ENCODE results near the gene RRBP1. TPM values are rescaled to one million over a fixed set of nuclear protein-coding genes. Genes with fewer than 3 reads are reported as not detected.

Gene RRBP1
- total RNA-seq, 1 experiment from 2014 or later, result 45.3 TPM

DNA sequence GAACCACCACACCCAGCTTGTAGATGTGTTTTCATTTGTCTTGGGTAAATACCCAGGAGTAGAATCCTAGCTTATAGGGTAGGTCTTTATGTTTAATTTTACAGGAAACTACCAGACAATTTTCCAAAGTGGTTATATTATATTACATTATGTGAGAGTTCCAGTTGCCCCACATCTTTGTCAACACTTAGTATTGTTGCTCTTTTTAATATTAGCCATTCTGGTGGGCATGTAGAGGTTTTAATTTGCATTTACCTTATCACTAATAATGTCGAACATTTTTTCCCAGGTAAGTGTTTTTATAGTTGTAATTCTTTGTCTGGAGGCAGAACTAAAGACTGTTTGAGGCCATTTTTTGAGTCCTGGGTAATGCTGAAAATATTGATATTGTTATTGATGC lies 14.2 kb upstream of the RRBP1 start:
- CTCF ChIA-PET, result no interaction called here
- peaks cover 10% of the 10 kb centered on the region for H3K27me3 Mint-ChIP-seq (ENCODE audit: unreplicated experiment)
- TF ChIP-seq, protein P1, sequence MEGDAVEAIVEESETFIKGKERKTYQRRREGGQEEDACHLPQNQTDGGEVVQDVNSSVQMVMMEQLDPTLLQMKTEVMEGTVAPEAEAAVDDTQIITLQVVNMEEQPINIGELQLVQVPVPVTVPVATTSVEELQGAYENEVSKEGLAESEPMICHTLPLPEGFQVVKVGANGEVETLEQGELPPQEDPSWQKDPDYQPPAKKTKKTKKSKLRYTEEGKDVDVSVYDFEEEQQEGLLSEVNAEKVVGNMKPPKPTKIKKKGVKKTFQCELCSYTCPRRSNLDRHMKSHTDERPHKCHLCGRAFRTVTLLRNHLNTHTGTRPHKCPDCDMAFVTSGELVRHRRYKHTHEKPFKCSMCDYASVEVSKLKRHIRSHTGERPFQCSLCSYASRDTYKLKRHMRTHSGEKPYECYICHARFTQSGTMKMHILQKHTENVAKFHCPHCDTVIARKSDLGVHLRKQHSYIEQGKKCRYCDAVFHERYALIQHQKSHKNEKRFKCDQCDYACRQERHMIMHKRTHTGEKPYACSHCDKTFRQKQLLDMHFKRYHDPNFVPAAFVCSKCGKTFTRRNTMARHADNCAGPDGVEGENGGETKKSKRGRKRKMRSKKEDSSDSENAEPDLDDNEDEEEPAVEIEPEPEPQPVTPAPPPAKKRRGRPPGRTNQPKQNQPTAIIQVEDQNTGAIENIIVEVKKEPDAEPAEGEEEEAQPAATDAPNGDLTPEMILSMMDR (IDR thresholded peaks at IDR 0.05; ENCODE audit: unreplicated experiment), result no peak
- H3K36me3 Mint-ChIP-seq (ENCODE audit: insufficient read depth, unreplicated experiment), result no peaks in the 10 kb centered on the region
- H3K4me1 Mint-ChIP-seq (ENCODE audit: low read depth, unreplicated experiment), result no peaks in the 10 kb centered on the region
- DNase-seq, result no peak
- H3K27ac Mint-ChIP-seq (ENCODE audit: unreplicated experiment), result no peak overlapping the region
- no TSS peak for BruUV-seq (replicated peaks)
- no peak overlapping the region for H3K4me3 Mint-ChIP-seq (ENCODE audit: low read depth, unreplicated experiment)
- intact Hi-C loops (cut with micrococcal nuclease; ENCODE audit: unreplicated experiment), result no loop called here
- H3K9me3 Mint-ChIP-seq (ENCODE audit: low read depth, unreplicated experiment), result peaks cover 2% of the 10 kb centered on the region

DNA sequence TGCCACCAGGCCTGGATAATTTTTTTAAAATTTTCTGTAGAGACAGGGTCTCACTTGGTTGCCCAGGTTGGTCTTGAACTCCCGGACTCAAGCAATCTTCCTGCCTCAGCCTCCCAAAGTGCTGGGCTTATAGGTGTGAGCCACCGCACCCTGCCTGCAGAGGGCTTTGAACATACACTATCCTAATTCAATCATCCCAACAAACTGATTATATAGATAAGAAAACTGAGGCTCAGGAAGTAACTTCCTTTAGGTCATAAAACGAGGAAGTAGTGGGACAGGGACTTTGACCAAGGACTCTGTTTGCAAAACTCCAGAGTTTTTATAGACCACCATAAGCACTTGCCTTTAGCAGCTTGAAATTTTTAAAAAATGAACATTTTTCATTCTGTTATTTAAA lies 12.7 kb upstream of the RRBP1 start:
- no peaks in the 10 kb centered on the region for H3K36me3 Mint-ChIP-seq (ENCODE audit: insufficient read depth, unreplicated experiment)
- no peak overlapping the region for H3K4me3 Mint-ChIP-seq (ENCODE audit: low read depth, unreplicated experiment)
- no peak overlapping the region for H3K27ac Mint-ChIP-seq (ENCODE audit: unreplicated experiment)
- TF ChIP-seq, protein P1 (IDR thresholded peaks at IDR 0.05; ENCODE audit: unreplicated experiment), result no peak
- peaks cover 2% of the 10 kb centered on the region for H3K9me3 Mint-ChIP-seq (ENCODE audit: low read depth, unreplicated experiment)
- H3K4me1 Mint-ChIP-seq (ENCODE audit: low read depth, unreplicated experiment), result no peaks in the 10 kb centered on the region
- no peak for DNase-seq
- CTCF ChIA-PET, result interaction anchor here (0.7 kb wide), 1 partner anchor 149 kb away, joined by 6 read pairs; no protein-coding TSS in a partner anchor
- no TSS peak for BruUV-seq (replicated peaks)
- intact Hi-C loops (cut with micrococcal nuclease; ENCODE audit: unreplicated experiment), result no loop called here
- H3K27me3 Mint-ChIP-seq (ENCODE audit: unreplicated experiment), result peaks cover 18% of the 10 kb centered on the region

DNA sequence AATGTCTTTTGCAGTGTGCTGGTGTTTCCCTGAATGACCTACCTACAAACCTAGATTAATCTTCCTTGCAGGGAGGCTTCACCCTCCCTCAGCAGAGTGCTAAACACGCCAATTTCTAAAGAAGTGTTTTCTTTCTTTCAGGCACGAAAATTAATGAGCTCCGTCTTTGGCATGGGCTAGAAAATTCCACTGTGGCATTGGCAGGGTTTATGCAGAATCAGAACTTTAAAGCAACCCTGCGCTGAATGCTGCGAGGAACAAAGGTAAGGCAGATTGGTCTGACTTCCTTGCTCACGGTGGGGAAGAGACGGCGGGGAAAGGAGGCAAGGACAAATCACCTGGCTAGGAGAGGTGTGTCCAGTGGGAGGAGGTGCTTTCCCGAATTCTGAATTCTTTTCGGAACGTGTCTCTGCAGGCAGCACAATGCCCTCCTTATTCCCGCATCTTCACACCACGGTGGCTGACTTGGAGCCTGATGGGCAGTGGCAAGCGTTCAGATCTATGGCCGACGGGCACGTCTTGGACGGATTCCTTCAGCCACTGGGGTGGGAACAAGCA lies 11.5 kb upstream of the RRBP1 start:
- Mint-ChIP-seq H3K36me3 (ENCODE audit: insufficient read depth, unreplicated experiment) (no peaks in the 10 kb centered on the region), H3K9me3 (ENCODE audit: low read depth, unreplicated experiment) (peaks cover 2% of the 10 kb centered on the region), H3K27ac (ENCODE audit: unreplicated experiment) (no peak overlapping the region), H3K4me3 (ENCODE audit: low read depth, unreplicated experiment) (no peak overlapping the region), H3K4me1 (ENCODE audit: low read depth, unreplicated experiment) (no peaks in the 10 kb centered on the region), H3K27me3 (ENCODE audit: unreplicated experiment) (peaks cover 18% of the 10 kb centered on the region)
- TF ChIP-seq, protein P1 (IDR thresholded peaks at IDR 0.05; ENCODE audit: unreplicated experiment), result no peak
- no TSS peak for BruUV-seq (replicated peaks)
- intact Hi-C loops (cut with micrococcal nuclease; ENCODE audit: unreplicated experiment), result no loop called here
- no peak for DNase-seq
- CTCF ChIA-PET, result no interaction called here

DNA sequence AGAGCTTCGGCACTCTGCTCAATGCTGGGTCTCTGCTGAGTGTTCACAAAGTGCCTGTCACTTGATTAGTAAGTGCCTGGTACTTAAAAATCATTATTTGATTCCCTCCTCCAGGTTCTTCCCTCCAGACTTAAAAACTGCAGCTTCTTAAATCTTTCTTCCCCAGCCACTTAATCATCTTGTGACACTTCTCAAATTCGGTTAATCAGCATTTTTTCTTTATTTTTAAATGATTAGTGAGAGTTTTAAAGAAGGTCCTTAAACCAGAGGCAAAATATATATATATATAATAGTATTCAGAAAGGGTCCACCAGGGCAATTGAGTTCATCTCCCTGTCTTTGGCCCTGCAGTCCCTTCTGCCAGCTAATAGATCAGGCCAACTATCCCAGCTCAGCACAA lies 9.7 kb upstream of the RRBP1 start:
- Mint-ChIP-seq H3K27me3 (ENCODE audit: unreplicated experiment) (peaks cover 34% of the 10 kb centered on the region), H3K36me3 (ENCODE audit: insufficient read depth, unreplicated experiment) (no peaks in the 10 kb centered on the region), H3K4me3 (ENCODE audit: low read depth, unreplicated experiment) (no peak overlapping the region), H3K9me3 (ENCODE audit: low read depth, unreplicated experiment) (peaks cover 11% of the 10 kb centered on the region), H3K27ac (ENCODE audit: unreplicated experiment) (no peak overlapping the region), H3K4me1 (ENCODE audit: low read depth, unreplicated experiment) (no peaks in the 10 kb centered on the region)
- TF ChIP-seq, protein P1 (IDR thresholded peaks at IDR 0.05; ENCODE audit: unreplicated experiment), result no peak
- intact Hi-C loops (cut with micrococcal nuclease; ENCODE audit: unreplicated experiment), result no loop called here
- no TSS peak for BruUV-seq (replicated peaks)
- CTCF ChIA-PET, result no interaction called here
- no peak for DNase-seq

Measured in Calu3 (cell line).